ENCODE results near the gene CD300A. TPM values are rescaled to one million over a fixed set of nuclear protein-coding genes. Genes with fewer than 3 reads are reported as not detected.

CD300A gene
- total RNA-seq, 1 donor from 2014 or later = 9.8 TPM

DNA sequence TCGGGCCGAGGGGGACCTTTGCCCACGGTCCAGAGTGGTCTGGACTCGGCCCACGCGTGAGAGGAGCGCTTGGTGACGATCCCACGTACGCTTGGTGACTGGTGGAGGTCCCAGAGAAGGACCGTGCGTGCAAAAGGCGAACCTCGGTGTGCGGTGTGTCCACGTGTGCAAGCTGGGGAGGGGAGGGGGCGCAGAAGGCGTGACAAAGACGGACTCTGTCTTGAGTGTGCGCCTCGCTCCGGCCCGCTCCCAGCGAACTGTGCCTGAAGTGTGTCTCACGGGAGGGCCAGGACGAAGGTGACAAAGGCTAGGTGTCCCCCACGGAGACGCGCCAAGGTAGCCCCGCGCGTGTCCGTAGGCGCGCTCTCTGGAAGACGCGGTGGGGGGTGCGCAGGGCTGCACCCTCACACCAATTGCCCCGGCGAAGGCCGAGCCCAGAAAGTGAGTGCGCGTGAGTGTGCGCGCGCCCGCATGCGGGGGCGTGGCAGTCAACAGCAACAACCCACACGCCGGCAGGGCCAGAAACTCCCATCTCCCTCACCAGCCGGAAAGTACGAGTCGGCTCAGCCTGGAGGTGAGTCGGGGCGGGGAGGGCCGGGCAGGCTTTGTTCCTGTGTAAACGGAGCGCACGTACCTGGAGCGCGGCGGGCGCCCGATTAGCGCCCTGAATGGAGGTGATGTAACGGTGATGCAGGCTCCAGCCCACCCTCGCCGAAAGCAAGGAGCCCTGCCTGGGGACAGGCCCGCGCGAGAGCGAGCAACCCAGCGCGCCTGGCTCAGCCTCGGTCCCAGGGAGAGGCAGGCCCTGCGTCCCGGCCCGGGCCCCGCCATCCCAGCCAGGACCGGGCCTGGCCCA, 34.6 kb upstream of the CD300A start, which contains the start of gene GPRC5C:
GPRC5C (plus strand) TSS at position 521 of the 856 bp plus-strand sequence. CDS start 7,689 bp downstream, outside the sequence.
- Mint-ChIP-seq H3K4me1 (ENCODE audit: low read depth) (no peaks in the 10 kb centered on the region), H3K27me3 (ENCODE audit: insufficient read depth) (peaks cover 52% of the 10 kb centered on the region), H3K27ac (no peak within 1 kb of the TSS), H3K9me3 (no peaks in the 10 kb centered on the region), H3K36me3 (ENCODE audit: low read depth) (no peaks in the 10 kb centered on the region), H3K4me3 (peak within 1 kb of the TSS; percentile 70)
- peak; percentile 35 for DNase-seq (ENCODE audit: low spot score)
- intact Hi-C loops (cut with micrococcal nuclease) = no loop called here

DNA sequence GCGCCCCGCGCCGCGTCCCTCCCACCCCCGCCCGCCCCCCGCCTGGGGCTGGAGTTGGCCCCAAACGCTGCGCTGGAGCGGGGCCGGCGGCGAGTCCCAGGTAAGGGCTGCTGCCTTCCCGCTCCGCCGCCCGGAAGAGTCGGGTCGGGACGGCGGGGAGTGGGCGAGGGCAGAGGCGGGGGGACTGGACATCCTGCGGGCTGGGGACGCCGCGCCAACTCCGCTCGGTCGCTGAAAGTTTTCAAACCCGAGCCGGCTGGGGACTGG, 34.1 kb upstream of the CD300A start:
- Mint-ChIP-seq H3K9me3 (peaks cover 2% of the 10 kb centered on the region), H3K27ac (no peak overlapping the region), H3K27me3 (ENCODE audit: insufficient read depth) (peaks cover 54% of the 10 kb centered on the region), H3K4me3 (no peak overlapping the region), H3K4me1 (ENCODE audit: low read depth) (no peaks in the 10 kb centered on the region), H3K36me3 (ENCODE audit: low read depth) (no peaks in the 10 kb centered on the region)
- intact Hi-C loops (cut with micrococcal nuclease) = no loop called here
- no peak for DNase-seq (ENCODE audit: low spot score)

DNA sequence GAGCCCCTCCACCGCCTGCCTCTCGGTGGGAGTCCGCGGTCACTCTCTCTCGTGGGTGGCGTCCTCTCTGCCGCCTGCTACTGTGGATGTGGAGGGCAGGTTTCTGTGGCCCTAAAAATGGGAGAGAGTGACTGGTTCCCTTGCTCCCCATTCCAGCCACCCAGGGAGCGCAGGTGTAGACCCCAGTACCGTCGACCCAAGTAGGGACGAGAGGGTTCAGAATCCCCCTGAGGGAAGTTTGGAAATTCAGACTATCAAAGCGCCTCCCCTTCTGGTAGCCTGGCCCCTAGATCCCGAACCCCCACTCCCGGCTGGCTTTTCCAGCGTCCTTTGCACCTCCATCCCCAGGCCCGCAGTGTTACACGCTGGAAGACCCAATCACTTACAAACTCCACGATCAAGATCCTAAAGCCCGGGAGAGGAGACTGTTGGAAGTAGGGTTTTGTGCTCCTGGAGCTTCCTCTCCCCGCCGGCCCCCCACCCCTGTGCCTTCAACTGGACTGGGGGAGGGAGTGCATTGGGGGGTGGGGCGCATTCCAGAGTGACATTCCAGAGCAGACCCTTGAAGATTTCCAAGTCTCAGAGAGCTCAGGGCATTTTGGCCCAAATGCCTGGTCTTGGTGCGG, 33.6 kb upstream of the CD300A start:
- Mint-ChIP-seq H3K36me3 (ENCODE audit: low read depth) (no peaks in the 10 kb centered on the region), H3K27ac (no peak overlapping the region), H3K27me3 (ENCODE audit: insufficient read depth) (peaks cover 53% of the 10 kb centered on the region), H3K9me3 (peaks cover 7% of the 10 kb centered on the region), H3K4me1 (ENCODE audit: low read depth) (no peaks in the 10 kb centered on the region), H3K4me3 (no peak overlapping the region)
- DNase-seq (ENCODE audit: low spot score) = no peak
- intact Hi-C loops (cut with micrococcal nuclease) = no loop called here

DNA sequence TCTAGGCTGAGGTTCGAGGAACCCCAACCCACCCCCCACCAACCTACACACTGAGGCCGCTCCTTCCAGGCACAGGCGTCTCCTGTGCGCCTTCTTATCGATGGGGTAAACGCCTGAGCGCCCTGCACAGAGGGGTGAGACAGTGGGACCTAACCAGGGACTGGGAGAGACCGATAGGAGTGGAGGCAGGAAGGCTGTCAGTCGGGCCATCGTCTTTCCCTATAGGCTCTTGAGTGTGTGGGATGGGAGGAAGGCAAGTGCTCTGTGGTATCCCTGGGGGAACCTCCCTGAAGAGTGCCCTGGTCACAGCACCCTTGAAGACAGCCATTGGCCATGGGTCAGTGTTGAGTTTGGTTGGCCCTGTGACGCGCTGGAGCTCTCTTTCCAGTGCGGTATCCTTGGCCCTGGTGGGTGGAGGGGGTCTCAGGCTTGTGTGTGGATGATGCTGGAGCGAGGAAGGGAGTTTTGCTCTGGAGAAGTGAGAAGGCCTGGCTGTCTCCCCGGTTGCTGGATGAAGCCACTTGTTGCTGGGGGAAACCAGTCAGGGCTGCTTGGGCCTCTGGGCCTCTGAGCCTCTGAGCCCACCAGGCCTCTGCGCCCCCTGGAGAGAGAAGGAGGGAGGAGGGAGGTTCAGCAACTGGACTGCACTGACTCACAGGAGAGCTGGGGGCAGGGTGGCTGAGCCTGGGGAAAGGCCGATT, 32.9 kb upstream of the CD300A start:
- no peak overlapping the region for H3K4me3 Mint-ChIP-seq
- H3K4me1 Mint-ChIP-seq (ENCODE audit: low read depth) = no peaks in the 10 kb centered on the region
- no peak for DNase-seq (ENCODE audit: low spot score)
- no peaks in the 10 kb centered on the region for H3K36me3 Mint-ChIP-seq (ENCODE audit: low read depth)
- peaks cover 46% of the 10 kb centered on the region for H3K27me3 Mint-ChIP-seq (ENCODE audit: insufficient read depth)
- no peak overlapping the region for H3K27ac Mint-ChIP-seq
- intact Hi-C loops (cut with micrococcal nuclease) = no loop called here
- peaks cover 11% of the 10 kb centered on the region for H3K9me3 Mint-ChIP-seq

DNA sequence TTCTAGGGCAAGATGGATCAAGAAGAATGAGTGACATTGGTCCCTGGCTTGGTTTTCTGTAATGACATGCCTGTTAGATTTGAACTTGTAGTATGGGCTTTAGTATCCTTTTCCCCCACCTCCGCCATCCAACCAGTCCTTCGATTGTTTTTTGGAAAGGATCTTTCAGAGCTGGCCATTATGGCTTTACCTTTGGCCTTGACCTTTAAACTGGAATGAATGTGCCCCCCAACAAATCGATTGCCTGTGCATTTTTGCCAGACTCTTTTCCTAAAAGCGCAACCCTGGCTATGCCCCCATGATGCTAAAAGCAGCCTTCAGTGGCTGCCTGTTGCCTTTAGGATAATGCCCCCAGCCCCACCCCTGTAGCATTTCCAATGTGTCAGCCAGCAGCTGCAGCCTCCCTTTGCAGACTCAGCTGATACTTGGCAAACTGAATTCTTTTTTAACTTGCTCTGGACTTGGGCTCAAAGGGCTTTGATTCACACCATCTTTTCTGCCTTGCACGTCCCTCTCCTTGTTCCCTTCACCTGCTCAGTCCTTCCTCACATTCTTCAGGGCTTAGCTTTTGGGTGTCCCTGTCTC, 30.6 kb upstream of the CD300A start:
- H3K4me1 Mint-ChIP-seq (ENCODE audit: low read depth) = no peaks in the 10 kb centered on the region
- peaks cover 16% of the 10 kb centered on the region for H3K9me3 Mint-ChIP-seq
- DNase-seq (ENCODE audit: low spot score) = no peak
- no peak overlapping the region for H3K4me3 Mint-ChIP-seq
- H3K27me3 Mint-ChIP-seq (ENCODE audit: insufficient read depth) = peaks cover 30% of the 10 kb centered on the region
- no peak overlapping the region for H3K27ac Mint-ChIP-seq
- H3K36me3 Mint-ChIP-seq (ENCODE audit: low read depth) = peaks cover 2% of the 10 kb centered on the region
- intact Hi-C loops (cut with micrococcal nuclease) = loop anchor here (5.0 kb wide), 1 partner anchor 96 kb away; the partner anchor contains the start of gene CD300LB

DNA sequence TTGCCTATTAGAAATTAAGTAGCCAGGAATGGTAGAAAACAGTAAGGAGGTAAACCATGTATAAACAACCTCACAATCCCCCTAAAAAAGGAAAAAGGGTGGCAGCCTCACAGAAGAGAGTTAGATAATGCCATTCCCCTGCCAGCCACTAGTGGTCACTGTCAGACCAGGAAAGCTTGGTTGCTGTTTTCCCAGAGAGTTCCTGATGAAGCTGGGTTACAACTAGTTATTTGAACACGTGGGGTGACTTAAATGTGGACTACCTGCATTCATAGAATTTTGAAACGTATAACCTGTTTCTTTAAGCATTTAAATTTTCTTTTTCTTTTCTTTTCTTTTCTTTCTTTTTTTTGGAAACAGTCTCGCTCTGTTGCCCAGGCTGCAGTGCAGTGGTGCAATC, 28.7 kb upstream of the CD300A start:
- no peak for DNase-seq (ENCODE audit: low spot score)
- peaks cover 2% of the 10 kb centered on the region for H3K36me3 Mint-ChIP-seq (ENCODE audit: low read depth)
- H3K27ac Mint-ChIP-seq = no peak overlapping the region
- no peak overlapping the region for H3K4me3 Mint-ChIP-seq
- intact Hi-C loops (cut with micrococcal nuclease) = loop anchor here (1.0 to 5.0 kb wide), 2 partner anchors 56 to 95 kb away; partner anchors contain the start of gene CD300LB
- H3K9me3 Mint-ChIP-seq = peaks cover 16% of the 10 kb centered on the region
- H3K4me1 Mint-ChIP-seq (ENCODE audit: low read depth) = no peaks in the 10 kb centered on the region
- H3K27me3 Mint-ChIP-seq (ENCODE audit: insufficient read depth) = peaks cover 26% of the 10 kb centered on the region

DNA sequence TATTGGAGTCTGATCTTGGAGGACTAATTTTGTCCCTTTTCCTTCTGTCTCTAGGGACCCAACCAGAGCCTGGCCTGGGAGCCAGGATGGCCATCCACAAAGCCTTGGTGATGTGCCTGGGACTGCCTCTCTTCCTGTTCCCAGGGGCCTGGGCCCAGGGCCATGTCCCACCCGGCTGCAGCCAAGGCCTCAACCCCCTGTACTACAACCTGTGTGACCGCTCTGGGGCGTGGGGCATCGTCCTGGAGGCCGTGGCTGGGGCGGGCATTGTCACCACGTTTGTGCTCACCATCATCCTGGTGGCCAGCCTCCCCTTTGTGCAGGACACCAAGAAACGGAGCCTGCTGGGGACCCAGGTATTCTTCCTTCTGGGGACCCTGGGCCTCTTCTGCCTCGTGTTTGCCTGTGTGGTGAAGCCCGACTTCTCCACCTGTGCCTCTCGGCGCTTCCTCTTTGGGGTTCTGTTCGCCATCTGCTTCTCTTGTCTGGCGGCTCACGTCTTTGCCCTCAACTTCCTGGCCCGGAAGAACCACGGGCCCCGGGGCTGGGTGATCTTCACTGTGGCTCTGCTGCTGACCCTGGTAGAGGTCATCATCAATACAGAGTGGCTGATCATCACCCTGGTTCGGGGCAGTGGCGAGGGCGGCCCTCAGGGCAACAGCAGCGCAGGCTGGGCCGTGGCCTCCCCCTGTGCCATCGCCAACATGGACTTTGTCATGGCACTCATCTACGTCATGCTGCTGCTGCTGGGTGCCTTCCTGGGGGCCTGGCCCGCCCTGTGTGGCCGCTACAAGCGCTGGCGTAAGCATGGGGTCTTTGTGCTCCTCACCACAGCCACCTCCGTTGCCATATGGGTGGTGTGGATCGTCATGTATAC, 26.5 kb upstream of the CD300A start:
- DNase-seq (ENCODE audit: low spot score) = no peak
- intact Hi-C loops (cut with micrococcal nuclease) = loop anchor here (5.0 kb wide), 1 partner anchor 92 kb away; the partner anchor contains the start of gene CD300LB
- peaks cover 2% of the 10 kb centered on the region for H3K36me3 Mint-ChIP-seq (ENCODE audit: low read depth)
- H3K27me3 Mint-ChIP-seq (ENCODE audit: insufficient read depth) = peaks cover 16% of the 10 kb centered on the region
- no peaks in the 10 kb centered on the region for H3K4me1 Mint-ChIP-seq (ENCODE audit: low read depth)
- no peak overlapping the region for H3K27ac Mint-ChIP-seq
- H3K9me3 Mint-ChIP-seq = peaks cover 16% of the 10 kb centered on the region
- H3K4me3 Mint-ChIP-seq = no peak overlapping the region

DNA sequence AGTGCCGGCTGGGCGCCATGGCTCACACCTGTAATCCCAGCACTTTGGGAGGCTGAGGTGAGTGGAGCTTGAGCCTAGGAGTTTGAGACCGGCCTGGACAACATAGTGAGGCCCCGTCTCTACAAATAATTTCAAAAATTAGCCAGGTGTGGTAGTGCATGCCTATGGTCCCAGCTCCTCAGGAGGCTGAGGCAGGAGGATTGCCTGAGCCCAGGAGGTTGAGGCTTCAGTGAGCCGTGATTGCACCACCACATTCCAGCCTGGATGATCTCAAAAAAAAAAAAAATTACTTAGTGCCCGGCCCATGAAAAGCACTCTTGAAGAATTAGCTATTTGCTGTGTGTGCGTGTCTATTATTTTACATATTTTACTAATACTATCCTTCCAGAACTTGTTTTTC, 24.9 kb upstream of the CD300A start:
- H3K4me1 Mint-ChIP-seq (ENCODE audit: low read depth) = no peaks in the 10 kb centered on the region
- peaks cover 7% of the 10 kb centered on the region for H3K27me3 Mint-ChIP-seq (ENCODE audit: insufficient read depth)
- peaks cover 16% of the 10 kb centered on the region for H3K9me3 Mint-ChIP-seq
- DNase-seq (ENCODE audit: low spot score) = no peak
- intact Hi-C loops (cut with micrococcal nuclease) = no loop called here
- H3K4me3 Mint-ChIP-seq = no peak overlapping the region
- no peak overlapping the region for H3K27ac Mint-ChIP-seq
- peaks cover 2% of the 10 kb centered on the region for H3K36me3 Mint-ChIP-seq (ENCODE audit: low read depth)

DNA sequence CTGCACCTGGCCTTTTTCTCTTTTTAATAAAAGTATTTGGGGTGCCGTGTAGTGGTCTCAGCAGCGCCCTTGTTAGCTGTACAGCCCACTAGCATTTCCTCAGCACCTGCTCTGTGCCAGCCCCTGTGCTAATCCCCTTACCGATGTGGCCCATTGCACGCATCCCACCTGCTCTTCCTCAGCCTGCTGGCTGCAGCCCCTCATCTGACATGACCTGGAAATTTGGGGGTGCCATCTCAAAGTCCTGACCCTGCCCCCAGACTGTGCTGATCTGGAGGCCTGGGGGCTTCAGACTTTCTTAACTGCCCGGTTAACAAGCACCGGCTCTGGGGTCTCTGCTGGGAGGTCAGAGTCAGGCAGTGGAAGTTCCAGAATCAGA, 24.2 kb upstream of the CD300A start:
- no peaks in the 10 kb centered on the region for H3K4me1 Mint-ChIP-seq (ENCODE audit: low read depth)
- peaks cover 2% of the 10 kb centered on the region for H3K36me3 Mint-ChIP-seq (ENCODE audit: low read depth)
- DNase-seq (ENCODE audit: low spot score) = no peak
- intact Hi-C loops (cut with micrococcal nuclease) = no loop called here
- no peaks in the 10 kb centered on the region for H3K27me3 Mint-ChIP-seq (ENCODE audit: insufficient read depth)
- peaks cover 14% of the 10 kb centered on the region for H3K9me3 Mint-ChIP-seq
- H3K4me3 Mint-ChIP-seq = no peak overlapping the region
- H3K27ac Mint-ChIP-seq = no peak overlapping the region

DNA sequence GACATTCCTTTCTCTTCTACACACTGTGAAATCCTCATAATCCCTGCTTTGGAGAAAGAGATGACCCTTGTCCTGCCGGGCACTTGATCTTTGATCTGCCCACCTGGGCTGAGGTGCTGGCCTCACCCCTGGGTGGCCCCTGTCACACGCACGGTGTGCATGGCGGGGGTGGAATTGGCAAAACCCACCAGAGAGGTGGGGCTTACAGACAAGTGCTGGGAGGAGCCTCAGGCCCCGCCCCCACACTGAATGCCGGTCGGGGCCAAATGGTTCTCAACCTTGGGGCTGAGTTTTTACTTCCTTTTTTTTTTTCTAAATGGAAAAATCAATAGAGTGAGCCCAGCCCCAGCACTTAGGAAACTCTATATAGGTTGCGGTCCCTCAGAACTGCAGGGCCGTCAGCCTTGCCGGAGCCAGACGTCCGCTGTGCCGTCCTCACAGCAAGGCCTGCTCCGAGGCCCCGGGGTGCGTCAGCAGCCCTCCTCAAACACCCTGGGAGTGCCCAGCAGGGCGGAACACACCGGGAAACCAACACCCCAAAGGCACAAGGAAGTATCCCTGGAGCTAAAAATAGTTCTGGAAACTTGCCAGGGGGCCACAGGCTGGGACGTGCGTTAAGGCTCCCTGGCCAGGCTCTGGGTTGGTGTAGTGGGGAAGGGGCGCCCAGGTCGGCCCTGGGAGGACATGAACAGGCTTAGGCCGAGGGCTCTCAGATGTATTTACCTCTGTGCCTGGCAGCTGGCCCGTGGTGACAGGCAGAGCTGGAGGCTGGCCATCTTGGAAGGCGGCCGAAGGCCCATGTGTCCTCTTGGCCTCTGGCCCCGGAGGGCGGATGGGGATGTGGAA, 23.5 kb upstream of the CD300A start:
- Mint-ChIP-seq H3K9me3 (peaks cover 8% of the 10 kb centered on the region), H3K4me1 (ENCODE audit: low read depth) (no peaks in the 10 kb centered on the region), H3K27me3 (ENCODE audit: insufficient read depth) (no peaks in the 10 kb centered on the region), H3K4me3 (no peak overlapping the region), H3K27ac (no peak overlapping the region), H3K36me3 (ENCODE audit: low read depth) (peaks cover 2% of the 10 kb centered on the region)
- intact Hi-C loops (cut with micrococcal nuclease) = no loop called here
- DNase-seq (ENCODE audit: low spot score) = no peak

DNA sequence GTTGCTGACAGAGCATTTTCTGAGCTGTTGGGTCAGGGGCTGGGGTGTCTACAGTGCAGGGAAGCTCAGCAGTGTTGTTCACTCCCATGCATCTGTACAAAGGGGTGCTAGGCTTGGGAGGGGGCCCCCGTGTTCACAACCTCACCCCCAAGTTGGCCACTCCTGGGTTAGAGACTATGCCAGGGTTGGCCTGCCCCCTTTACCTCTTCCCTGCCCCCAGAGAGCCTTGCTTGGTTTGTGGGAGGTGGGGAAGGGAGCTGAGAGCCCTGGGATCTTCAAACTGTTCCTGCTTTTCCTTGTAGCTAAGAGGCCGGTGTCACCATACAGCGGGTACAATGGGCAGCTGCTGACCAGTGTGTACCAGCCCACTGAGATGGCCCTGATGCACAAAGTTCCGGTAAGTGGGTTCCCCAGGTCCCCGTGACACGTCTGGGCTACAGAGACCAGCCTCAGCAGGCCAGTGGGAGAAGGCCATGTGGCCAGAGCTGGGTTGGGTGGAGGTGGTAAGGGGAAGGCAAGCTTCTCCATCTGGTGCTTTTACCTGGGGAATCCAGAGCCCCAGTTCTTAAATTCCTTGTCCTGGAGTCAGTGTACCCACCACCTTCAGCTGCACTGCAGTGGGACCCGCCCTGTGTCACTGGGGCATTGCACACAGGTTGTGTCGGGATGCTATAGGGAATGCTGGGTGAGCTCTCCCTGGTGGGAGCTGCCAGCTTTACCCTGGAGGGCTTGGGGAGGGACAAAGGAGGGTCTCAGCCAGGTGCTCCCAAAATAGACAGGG, 22.7 kb upstream of the CD300A start:
- H3K4me1 Mint-ChIP-seq (ENCODE audit: low read depth) = no peaks in the 10 kb centered on the region
- intact Hi-C loops (cut with micrococcal nuclease) = no loop called here
- H3K27me3 Mint-ChIP-seq (ENCODE audit: insufficient read depth) = no peaks in the 10 kb centered on the region
- no peak overlapping the region for H3K4me3 Mint-ChIP-seq
- H3K27ac Mint-ChIP-seq = no peak overlapping the region
- H3K36me3 Mint-ChIP-seq (ENCODE audit: low read depth) = peaks cover 2% of the 10 kb centered on the region
- no peak for DNase-seq (ENCODE audit: low spot score)
- peaks cover 4% of the 10 kb centered on the region for H3K9me3 Mint-ChIP-seq

All from activated T-helper 1 cell treated with anti-CD3 and anti-CD28 coated beads, Interleukin-12 subunit alpha, Interleukin-12 subunit beta, Interleukin-2, Interleukin-4 antibody, amounts not matched to agents 30 ng/mL and 10 ng/mL and 1 ng/mL, durations not matched to agents 14 hours and 24 hours and 36 hours (primary cell).